NCI-H187 (cell line): ENCODE results near the gene MAEL.
A peak's percentile ranks its signal among the peaks of the same experiment; 100 is the strongest.
"Not testable (repeated sequence)": the region's sequence is repeated elsewhere in the genome, so short reads cannot be mapped to it uniquely, and the experiment has no call there.

Experiments used
- DNase-seq, 2 experiments: peaks; one replicate each; lab custom pipeline; 2025; lab: John Stamatoyannopoulos, UW

The MAEL gene

DNA sequence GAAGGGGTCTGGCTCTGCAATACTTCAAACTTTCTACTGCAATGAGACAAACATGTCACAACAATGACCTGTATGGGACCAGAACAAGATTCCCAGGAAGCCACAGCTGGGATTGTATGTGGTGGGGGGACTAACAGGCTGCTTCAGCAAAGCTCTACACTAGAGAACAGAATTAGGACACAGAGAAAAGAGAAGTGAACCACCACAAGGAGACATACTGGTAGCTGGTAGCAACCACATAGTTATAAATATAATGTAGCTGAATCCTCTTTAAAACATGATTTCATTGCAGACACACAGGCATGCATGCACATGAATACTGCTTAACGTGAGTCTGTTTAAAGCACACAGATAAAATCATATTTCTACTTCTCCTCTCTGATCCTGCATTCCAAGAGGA, 10.3 kb upstream of the MAEL start:
- DNase-seq: peak in 1 of 2 experiments; percentile 82

GRCh38 chr1:166980383-166980782, 8.7 kb upstream of the MAEL start:
- DNase-seq: no peak

- no peak for DNase-seq
Measured at GRCh38 chr1:166980818-166981217, 8.3 kb upstream of the MAEL start.

DNA sequence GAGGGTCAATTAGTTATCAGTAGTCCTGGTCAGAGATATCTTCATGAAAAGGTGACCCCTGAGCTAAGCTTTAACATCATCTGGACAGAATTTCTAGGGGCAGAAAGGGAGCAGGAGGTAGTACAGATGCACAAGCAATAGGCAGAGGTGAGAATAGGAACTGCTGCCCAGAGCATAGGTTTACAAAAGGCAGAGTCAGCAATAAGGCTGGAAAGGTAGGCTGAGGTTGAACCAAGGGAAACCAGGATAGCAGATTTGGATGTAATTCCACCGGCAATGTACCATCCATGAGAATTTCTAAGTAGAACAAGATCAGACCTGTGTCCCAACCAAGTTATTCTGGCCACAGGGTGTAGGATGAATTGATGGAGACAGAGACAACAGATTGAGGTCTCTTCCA, 7.5 kb upstream of the MAEL start:
- DNase-seq: no peak

DNA sequence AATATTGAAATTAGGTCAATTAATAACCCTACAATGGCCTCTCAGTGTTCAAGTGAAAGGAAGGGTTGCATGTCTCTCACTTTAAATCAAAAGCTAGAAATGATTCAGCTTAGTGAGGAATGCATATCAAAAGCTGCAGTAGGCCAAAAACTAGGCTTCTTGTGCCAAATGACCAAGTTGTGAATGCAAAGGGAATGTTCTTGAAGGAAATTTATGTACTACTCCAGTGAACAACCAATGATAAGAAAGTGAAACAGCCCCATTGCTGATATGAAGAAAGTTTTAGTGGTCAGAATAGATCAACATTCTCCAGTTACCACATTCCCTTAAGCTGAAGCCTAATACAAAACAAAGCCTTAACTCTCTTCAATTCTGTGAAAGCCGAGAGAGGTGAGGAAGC, 10.0 kb downstream of the MAEL start:
- no peak for DNase-seq

- no peak for DNase-seq
Measured at GRCh38 chr1:166999500-167000055, 10.5 kb downstream of the MAEL start.

DNA sequence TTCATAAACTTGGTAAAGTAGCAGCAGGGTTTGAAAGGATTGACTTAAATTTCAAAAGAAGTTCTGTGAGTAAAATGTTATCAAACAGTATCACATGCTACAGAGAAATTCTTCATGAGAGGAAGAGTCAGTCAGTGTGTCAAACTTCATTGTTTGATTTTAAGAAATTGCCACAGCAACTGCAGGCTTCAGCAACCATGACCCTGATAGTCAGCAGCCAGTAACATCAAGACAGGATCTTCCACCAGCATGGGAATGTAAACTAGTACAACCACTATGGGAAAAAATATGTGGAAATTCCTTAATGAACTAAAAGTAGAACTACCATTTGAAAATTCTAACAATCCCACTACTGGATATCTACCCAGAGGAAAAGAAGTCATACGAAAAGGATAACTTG, 11.5 kb downstream of the MAEL start:
- no peak for DNase-seq

GRCh38 chr1:167002354-167002753, 13.3 kb downstream of the MAEL start:
- no peak for DNase-seq

- no peak for DNase-seq
Measured at GRCh38 chr1:167003711-167004110, 14.6 kb downstream of the MAEL start.

GRCh38 chr1:167011560-167012191, 22.6 kb downstream of the MAEL start:
- DNase-seq: no peak

GRCh38 chr1:167012570-167012969, 23.5 kb downstream of the MAEL start:
- no peak for DNase-seq

GRCh38 chr1:167013108-167013929, 24.2 kb downstream of the MAEL start:
- DNase-seq: no peak

DNA sequence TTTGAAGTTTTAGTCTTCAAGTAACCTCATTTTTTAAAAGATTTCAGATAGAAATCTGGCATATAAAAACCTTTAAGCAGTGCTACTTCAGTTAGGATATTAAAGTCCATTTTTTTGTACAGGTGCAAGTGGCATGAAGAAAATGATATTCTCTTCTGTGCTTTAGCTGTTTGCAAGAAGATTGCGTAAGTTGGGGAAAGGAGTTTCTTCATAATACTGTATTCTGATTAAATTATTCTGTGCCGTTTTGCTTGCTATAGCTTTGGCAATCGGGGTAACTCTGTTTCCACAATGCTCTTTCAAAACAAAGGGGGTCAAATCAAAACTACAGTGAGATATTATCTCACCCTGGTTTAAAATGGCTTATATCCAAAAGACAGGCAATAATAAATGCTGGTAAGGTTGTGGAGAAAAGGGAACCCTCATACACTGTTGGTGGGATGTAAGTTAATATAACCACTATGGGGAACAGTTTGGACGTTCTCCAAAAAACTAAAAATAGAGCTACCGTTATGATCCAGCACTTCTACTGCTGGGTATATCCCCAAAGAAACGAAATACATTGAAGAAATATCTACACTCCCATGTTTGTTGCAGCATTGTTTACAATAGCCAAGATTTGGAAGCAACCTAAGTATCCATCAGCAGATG, 27.1 kb downstream of the MAEL start:
- DNase-seq: no peak

GRCh38 chr1:167022384-167022783, 33.3 kb downstream of the MAEL start:
- DNase-seq: no peak

DNA sequence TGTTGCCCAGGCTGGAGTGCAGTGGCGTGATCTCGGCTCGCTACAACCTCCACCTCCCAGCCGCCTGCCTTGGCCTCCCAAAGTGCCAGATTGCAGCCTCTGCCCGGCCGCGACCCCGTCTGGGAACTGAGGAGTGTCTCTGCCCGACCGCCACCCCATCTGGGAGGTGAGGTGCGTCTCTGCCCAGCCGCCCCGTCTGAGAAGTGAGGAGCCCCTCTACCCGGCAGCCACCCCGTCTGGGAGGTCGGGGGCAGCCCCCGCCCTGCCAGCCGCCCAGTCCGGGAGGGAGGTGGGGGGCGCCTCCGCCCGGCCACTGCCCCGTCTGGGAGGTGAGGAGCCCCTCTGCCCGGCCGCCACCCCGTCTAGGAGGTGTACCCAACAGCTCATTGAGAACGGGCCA, 40.5 kb downstream of the MAEL start:
- DNase-seq: not testable (repeated sequence)

- peak; percentile 74 to 78 for DNase-seq
Measured at GRCh38 chr1:167033646-167034045, 44.6 kb downstream of the MAEL start.

DNA sequence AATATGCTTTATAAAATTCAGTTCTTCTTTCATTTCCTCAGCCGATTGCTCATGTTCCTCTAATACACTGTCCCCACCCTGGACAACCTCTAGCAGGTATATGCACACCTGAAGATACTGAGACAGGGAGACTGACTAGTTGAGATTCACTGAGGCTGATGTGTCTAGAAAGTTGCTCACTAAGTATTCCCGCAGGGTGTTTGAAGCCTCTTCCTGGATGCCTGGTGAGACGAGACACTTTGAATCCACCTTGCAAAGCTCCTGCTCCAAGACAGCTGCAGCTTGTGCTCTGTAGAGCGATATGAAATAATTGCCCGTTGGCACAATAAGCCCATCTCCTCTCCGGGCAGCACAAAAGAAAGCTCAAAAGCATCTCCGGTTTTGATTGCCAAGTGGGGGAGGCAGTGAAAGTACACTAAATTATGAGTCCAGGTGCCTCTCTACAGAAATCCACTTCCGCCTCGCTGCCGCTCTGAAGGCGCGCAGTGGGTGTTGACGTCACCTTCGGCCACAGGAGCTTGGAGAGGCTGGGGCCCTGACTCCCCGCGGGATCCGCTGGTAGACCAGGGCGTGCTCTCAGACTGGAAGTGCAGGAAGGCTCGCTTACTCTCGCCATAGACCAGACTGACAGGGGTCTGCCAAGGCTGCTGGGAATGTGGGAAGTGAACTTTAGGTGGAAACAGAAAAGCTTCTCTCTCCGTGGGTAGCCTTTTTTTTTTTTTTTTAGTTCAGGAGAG, 54.8 kb downstream of the MAEL start:
- peak; percentile 93 to 99 for DNase-seq

GRCh38 chr1:167051907-167052306, 62.8 kb downstream of the MAEL start:
- DNase-seq: no peak

DNA sequence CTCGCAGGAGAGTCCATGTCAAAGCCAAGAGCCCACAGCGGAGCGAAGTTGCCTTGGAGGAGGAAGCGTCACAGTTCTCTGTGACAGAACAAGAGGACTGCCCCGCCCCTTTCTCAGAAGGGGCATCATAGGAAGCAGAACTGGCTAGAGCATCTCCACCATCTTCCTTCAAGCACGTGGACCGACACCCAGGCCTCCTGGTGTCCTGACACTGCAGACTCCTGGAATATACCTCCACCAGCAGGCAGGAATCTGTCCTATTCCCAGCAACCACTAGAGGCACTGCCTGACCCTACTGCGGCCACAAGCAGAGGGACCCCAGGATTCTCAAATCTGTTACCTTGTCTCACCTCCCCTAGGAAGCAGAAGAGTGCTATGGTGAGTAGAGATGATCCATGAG, 63.3 kb downstream of the MAEL start:
- no peak for DNase-seq

GRCh38 chr1:167054531-167054930, 65.5 kb downstream of the MAEL start:
- no peak for DNase-seq

GRCh38 chr1:167054946-167055630, 66.0 kb downstream of the MAEL start:
- DNase-seq: no peak
